Stimulated activated CD8-positive, alpha-beta memory T cell treated with anti-CD3 and anti-CD28 coated beads, Interleukin-7, amount 100 ng/mL, for 48 hours (primary cell): ENCODE data around the gene GRXCR2.
"Not testable (repeated sequence)": the region's sequence is repeated elsewhere in the genome, so short reads cannot be mapped to it uniquely, and the experiment has no call there.

Experiments used
- DNase-seq, 2 donors: peaks; one replicate each; pipeline ENCODE4 v3.0.0-alpha.2; 2020; ENCODE audit warnings: low read depth in 1 of 2; ENCODE audit errors: extremely low read depth in 1 of 2

The GRXCR2 gene

GRCh38 chr5:145887976-145888574, 15.3 kb upstream of the GRXCR2 start:
- no peak for DNase-seq

DNA sequence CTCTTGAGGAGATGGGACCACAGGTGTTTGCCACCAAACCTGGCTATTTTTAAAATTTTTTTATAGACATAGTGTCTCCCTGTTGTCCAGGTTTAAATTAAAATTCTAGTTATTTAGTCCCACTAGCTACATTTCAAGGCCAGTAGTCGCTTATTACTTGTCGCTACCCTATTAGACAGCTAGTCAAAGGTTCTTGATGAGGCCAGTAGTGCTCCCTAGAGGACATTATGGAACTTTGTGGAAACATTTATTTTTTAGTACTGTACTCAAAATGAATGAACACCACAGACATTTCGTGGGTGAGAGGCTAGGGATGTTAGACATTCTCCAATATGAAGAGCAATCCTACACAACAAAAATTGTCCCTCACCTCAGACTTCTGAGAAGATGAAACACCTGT, 14.4 kb upstream of the GRXCR2 start:
- no peak for DNase-seq

GRCh38 chr5:145874765-145875164, 2.0 kb upstream of the GRXCR2 start:
- DNase-seq, result no peak

- no peak for DNase-seq
Measured at GRCh38 chr5:145872486-145872885, 328 bp downstream of the GRXCR2 start.

DNA sequence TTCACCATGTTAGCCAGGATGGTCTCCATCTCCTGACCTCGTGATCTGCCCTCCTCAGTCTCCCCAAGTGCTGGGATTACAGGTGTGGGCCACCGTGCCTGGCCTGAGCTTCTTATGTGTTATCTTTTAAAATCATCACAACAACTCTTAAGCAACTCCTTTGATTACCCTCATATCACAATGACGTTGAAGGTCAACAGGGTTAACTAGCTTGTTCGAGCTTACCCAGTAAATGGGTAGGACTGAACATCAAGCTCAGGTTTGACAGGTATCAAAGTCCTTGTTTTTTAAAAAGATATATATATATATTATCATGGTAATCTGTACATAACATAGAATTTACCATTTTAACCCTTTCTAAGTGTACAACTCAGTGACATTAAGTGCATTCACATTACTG, 3.1 kb downstream of the GRXCR2 start:
- DNase-seq, result no peak

DNA sequence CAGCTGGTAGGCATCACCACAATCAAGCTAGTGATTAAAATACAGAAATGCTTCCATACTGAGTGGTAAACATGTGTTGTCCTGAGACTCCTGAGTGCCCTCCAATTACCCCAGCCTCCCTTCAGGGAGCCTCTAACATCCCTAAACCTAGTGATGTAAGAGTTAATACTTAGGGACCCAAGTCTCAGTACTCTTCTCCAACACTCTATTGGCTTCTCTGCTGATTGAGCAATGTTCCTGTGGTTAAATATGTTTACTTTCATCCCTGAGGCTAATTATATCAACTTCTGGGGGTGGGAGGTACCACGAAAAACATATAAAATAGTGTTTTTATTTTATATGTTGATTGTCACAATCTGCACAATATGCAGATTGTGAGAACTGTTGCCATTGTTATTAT, 5.0 kb downstream of the GRXCR2 start:
- no peak for DNase-seq

DNA sequence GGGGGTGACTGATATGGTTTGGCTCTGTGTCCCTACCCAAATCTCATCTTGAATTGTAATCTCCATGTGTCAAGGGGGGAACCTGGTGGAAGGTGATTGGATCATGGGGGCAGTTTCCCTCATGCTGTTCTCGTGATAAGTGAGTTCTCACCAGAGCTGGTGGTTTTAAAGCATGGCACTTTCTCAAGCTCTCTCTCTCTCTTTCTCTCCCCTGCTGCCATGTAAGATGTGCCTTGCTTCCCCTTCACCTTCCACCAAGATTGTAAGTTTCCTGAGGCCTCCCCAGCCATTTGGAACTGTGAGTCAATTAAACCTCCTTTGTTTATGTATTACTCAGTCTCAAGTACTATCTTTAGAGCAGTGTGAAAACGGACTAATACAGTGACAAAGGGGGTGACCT, 8.4 kb downstream of the GRXCR2 start:
- not testable (repeated sequence) for DNase-seq

DNA sequence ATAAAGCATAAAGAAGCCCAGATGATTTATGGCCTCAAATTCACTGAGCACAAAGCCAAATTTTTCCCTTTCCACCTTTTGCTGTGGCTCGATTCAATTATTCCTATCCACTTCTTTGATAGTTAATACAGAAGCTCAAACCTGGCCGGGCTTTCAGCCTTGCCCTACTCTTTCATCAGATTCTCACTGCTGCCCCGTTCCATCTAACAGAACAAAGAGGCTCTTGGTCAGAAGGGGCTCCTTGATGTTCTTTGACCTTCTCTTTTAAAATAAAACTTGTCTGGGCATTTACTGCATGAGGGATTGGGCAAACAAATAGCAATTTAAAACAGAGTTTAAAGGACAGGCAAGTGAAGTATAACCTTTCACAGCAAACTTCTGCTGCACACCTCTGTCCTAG, 9.8 kb downstream of the GRXCR2 start:
- DNase-seq, result no peak

DNA sequence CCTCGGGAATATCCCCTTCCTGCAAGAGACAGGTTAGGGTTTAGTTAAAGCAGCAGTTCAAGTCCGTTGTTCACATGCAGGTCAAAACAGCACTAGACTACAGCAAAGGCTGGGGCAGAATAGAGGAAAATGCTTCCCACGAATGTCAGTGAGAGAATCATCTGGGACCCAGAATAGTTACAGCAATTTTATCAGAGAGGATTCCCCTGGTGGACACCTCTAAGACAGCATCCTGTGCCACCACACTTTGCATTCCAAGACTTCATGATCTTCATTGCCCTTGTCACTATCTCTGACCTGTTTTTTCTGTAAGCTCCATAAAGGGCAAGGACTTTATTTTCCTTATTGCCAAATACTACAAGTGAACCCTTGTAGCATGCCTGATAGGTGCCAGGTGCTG, 12.9 kb downstream of the GRXCR2 start:
- no peak for DNase-seq

GRCh38 chr5:145859453-145859852, 13.4 kb downstream of the GRXCR2 start:
- DNase-seq, result no peak

GRCh38 chr5:145858959-145859358, 13.9 kb downstream of the GRXCR2 start:
- DNase-seq, result no peak

DNA sequence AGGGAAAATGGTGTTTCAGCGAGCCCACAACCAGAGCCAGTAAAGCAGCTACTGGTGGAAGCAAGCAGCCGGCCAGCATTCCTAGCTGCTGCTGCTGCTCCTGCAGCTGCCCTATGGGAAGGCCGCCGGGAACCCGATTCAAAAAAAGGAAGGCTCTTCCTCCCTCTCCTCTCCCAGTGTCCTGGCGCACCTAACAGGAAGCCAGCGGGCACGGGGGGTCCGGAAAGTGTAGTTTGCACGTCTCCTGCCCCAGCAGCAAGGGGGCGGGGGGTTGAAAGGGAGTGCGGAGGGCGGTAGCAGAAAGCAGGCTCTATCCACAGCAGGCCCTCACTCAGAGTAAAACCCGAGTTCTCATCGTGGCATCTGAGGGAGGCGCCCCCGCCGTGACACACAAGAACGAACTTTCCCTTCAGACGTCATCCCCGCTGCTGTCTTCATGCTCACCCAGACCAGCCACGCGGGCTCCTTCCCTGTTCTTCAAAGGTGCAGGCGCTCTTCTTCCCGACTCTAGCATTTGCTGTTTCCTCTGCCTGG, 16.5 kb downstream of the GRXCR2 start:
- peak in 1 of 2 donors; percentile 29 for DNase-seq

DNA sequence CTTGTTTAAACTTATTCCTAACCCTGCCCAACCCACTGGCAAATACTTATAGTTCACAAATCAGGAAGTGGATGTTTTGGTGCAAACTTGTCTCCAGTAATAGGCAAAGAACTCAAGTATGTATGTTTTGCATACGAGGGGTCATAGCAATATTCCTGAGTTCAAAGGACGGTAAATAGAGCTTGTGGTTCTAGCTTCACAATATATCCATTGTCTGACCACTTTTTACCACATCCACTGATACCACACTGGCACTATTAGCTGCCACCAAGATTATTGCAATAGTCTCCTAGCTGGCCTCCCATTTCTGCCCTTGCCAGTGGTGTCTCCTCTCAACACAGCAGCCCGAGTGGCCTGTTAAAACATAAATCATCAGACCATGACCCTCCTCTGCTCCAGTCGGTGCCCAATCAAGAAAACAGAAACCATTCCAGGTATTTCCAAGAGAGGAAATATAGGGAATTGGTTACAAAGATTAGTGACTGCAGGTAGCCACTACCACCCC, 17.0 kb downstream of the GRXCR2 start:
- DNase-seq, result no peak

GRCh38 chr5:145854651-145855258, 18.1 kb downstream of the GRXCR2 start:
- DNase-seq, result no peak

DNA sequence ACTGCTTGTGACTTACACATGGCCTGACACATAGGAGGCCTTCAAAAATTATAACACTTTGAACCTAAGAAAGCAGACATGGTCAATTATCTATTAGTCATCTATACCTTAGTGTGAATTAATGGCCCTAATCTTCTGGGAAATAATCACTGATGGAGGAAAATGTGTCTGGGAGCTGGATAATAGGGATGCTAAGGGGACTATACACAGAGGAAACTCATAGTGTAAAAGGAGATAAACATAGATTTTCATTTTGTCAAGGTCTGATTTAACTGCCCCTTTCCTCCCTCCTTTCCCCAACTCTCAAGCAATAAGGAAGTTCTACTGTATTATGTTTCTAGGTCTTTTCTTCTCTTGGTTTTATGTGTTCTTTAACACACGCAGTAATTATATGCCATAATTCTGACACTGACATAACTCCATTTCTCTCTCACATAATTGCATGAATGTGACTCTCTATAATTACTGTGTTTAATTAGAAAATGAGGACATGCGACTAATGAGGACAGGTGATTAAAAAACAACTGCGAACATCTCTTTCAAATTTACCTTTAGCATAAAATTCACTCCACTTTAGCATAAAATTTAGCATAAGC, 18.9 kb downstream of the GRXCR2 start:
- DNase-seq, result no peak

- DNase-seq, result no peak
Measured at GRCh38 chr5:145852990-145853389, 19.8 kb downstream of the GRXCR2 start.

- DNase-seq, result no peak
Measured at GRCh38 chr5:145848854-145849253, 24.0 kb downstream of the GRXCR2 start.

- DNase-seq, result no peak
Measured at GRCh38 chr5:145847499-145848497, 25.0 kb downstream of the GRXCR2 start.

DNA sequence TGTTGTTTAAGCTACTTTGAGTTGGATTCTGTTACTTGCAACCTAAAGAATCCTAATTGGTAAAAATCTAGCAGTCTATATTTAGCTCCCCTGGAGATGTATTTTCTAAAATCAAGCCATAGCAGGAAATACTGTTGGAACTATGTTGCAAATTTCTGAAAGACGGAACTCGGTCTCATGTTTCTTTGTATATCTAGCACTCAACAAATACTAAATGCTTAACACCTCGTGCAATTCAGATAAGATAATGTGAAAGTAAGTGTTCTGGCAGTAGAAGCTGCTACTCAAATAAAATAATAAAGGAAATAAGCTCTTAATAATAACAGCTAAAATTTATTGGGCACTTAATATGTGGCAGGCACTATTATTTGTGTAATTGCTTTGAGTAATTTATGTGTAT, 26.7 kb downstream of the GRXCR2 start:
- no peak for DNase-seq

- DNase-seq, result no peak
Measured at GRCh38 chr5:145841299-145841698, 31.5 kb downstream of the GRXCR2 start.
